ENCODE results near the gene QRFP.

QRFP gene

GRCh38 chr9:130933114-130934046, 36.8 kb upstream of the QRFP start:
- no peak for DNase-seq

GRCh38 chr9:130932255-130933079, 35.9 kb upstream of the QRFP start:
- DNase-seq: no peak

GRCh38 chr9:130931508-130932254, 35.1 kb upstream of the QRFP start:
- DNase-seq: no peak

GRCh38 chr9:130930804-130931349, 34.3 kb upstream of the QRFP start:
- no peak for DNase-seq

GRCh38 chr9:130930132-130930803, 33.7 kb upstream of the QRFP start:
- no peak for DNase-seq

- DNase-seq: no peak
These were observed 33.0 kb upstream of the QRFP start for GRCh38 chr9:130929571-130930038.

GRCh38 chr9:130927995-130928900, 31.6 kb upstream of the QRFP start:
- no peak for DNase-seq

- no peak for DNase-seq
These were observed 30.7 kb upstream of the QRFP start for GRCh38 chr9:130927338-130927737.

GRCh38 chr9:130925050-130925678, 28.6 kb upstream of the QRFP start:
- DNase-seq: no peak

- DNase-seq: no peak
These were observed 27.8 kb upstream of the QRFP start for GRCh38 chr9:130924448-130924788.

GRCh38 chr9:130923611-130924447, 27.2 kb upstream of the QRFP start:
- no peak for DNase-seq

- DNase-seq: no peak
These were observed 26.4 kb upstream of the QRFP start for GRCh38 chr9:130922893-130923610.

GRCh38 chr9:130921989-130922892, 25.6 kb upstream of the QRFP start:
- DNase-seq: no peak

- no peak for DNase-seq
These were observed 24.8 kb upstream of the QRFP start for GRCh38 chr9:130921300-130921988.

- DNase-seq: no peak
These were observed 24.2 kb upstream of the QRFP start for GRCh38 chr9:130920762-130921299.

GRCh38 chr9:130920233-130920632, 23.6 kb upstream of the QRFP start:
- no peak for DNase-seq

Measured in T-helper 9 cell (primary cell).